ENCODE measurements around the gene ADAM17. TPM values are rescaled to one million over a fixed set of nuclear protein-coding genes. Genes with fewer than 3 reads are reported as not detected.

ADAM17 gene
- polyA plus RNA-seq, 1 of the 3 experiments (the other 2 are of a cell fraction), result 17.1 TPM

DNA sequence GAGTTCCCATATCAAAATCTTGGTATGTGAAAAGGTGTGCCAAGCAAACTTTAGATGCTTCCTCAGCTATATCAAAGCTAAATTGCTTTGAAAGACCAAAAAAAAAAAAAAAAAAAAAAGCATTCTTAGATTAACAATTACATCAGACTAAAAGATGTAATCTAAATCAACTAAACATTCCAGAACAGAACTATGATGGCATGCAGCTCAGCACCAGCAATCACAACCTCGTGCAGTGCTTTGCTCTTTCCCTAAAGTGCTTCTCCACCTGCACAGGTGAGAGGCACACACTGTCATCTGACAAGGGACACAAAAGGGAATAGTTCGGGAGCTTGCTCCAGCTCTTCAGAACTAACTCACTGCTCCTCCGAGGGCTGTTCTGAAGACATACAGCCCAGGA is 37.5 kb downstream of the ADAM17 start:
- ChIA-PET POLR2A (no interaction called here), CTCF (interaction anchor here (1.3 to 1.5 kb wide), 3 partner anchors 12 to 38 kb away, joined by 3 to 6 read pairs (median 4); partner anchors contain the start of gene ADAM17)
- Histone ChIP-seq H3K36me3 (replicated peaks in 1 of 2; ENCODE audit: control insufficient read depth in 1 of 2, insufficient read depth in 2 of 2, low read length in 1 of 2) (peaks cover 66 to 69% of the 10 kb centered on the region in 2 experiments), H2AFZ (ENCODE audit: low read depth) (no peak overlapping the region), H3F3A (replicated peaks; ENCODE audit: insufficient read depth) (no peaks in the 10 kb centered on the region), H3K9me3 (no peaks in the 10 kb centered on the region), H3K9me2 (no peaks in the 10 kb centered on the region), H3K79me2 (ENCODE audit: insufficient read depth) (no peaks in the 10 kb centered on the region), H3K4me2 (no peak overlapping the region), H3K27ac (ENCODE audit: low read depth in 2 of 2, low read length in 1 of 2) (no peak overlapping the region), H3K27me3 (ENCODE audit: insufficient read depth) (no peaks in the 10 kb centered on the region), H3K4me3 (ENCODE audit: low read depth in 2 of 2, low read length in 1 of 2) (no peak overlapping the region), H3K4me1 (ENCODE audit: control insufficient read depth in 1 of 2, insufficient read depth in 2 of 2, low read depth in 1 of 2, low read length in 1 of 2) (no peaks in the 10 kb centered on the region), H4K20me1 (ENCODE audit: insufficient read depth) (no peaks in the 10 kb centered on the region), H3K9ac (no peak overlapping the region)
- 61% methylated on average over 3 of the region's 3 CpGs for WGBS (ENCODE audit: low lambda C conversion rate)
- DNase-seq, result no peak
- TF ChIP-seq ELF1 (IDR thresholded peaks at IDR 0.05) (no peak), TAF1 (IDR thresholded peaks at IDR 0.05; ENCODE audit: borderline replicate concordance, low read depth, low read length) (no peak), JUND (IDR thresholded peaks at IDR 0.05) (no peak), EZH2phosphoT487 (IDR thresholded peaks at IDR 0.05; ENCODE audit: borderline replicate concordance, low read depth) (no peak), RFX5 (IDR thresholded peaks at IDR 0.05; ENCODE audit: low read length) (no peak), RCOR1 (IDR thresholded peaks at IDR 0.05; ENCODE audit: low read length) (no peak), NFIC (IDR thresholded peaks at IDR 0.05; ENCODE audit: borderline replicate concordance) (no peak), FOSL2 (IDR thresholded peaks at IDR 0.05; ENCODE audit: borderline replicate concordance, low read depth) (no peak), SMC3 (IDR thresholded peaks at IDR 0.05; ENCODE audit: low read depth, low read length) (no peak), RAD21 (IDR thresholded peaks at IDR 0.05; ENCODE audit: low read length) (no peak), TEAD4 (IDR thresholded peaks at IDR 0.05; ENCODE audit: borderline replicate concordance, insufficient read depth) (no peak), FOXJ3 (CRISPR knock-in tag; IDR thresholded peaks at IDR 0.05) (no peak), YY1 (IDR thresholded peaks at IDR 0.05; ENCODE audit: low read depth) (no peak), MXI1 (IDR thresholded peaks at IDR 0.05; ENCODE audit: low read depth, low read length) (no peak), NRF1 (IDR thresholded peaks at IDR 0.05; ENCODE audit: low read depth, low read length) (no peak), TCF12 (IDR thresholded peaks at IDR 0.05) (no peak), SIN3A (IDR thresholded peaks at IDR 0.05; ENCODE audit: borderline replicate concordance, low read depth, low read length) (no peak)
- TF ChIP-seq, protein P1, sequence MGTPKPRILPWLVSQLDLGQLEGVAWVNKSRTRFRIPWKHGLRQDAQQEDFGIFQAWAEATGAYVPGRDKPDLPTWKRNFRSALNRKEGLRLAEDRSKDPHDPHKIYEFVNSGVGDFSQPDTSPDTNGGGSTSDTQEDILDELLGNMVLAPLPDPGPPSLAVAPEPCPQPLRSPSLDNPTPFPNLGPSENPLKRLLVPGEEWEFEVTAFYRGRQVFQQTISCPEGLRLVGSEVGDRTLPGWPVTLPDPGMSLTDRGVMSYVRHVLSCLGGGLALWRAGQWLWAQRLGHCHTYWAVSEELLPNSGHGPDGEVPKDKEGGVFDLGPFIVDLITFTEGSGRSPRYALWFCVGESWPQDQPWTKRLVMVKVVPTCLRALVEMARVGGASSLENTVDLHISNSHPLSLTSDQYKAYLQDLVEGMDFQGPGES (IDR thresholded peaks at IDR 0.05; ENCODE audit: low read depth, low read length), result no peak
- TF ChIP-seq, protein P2, sequence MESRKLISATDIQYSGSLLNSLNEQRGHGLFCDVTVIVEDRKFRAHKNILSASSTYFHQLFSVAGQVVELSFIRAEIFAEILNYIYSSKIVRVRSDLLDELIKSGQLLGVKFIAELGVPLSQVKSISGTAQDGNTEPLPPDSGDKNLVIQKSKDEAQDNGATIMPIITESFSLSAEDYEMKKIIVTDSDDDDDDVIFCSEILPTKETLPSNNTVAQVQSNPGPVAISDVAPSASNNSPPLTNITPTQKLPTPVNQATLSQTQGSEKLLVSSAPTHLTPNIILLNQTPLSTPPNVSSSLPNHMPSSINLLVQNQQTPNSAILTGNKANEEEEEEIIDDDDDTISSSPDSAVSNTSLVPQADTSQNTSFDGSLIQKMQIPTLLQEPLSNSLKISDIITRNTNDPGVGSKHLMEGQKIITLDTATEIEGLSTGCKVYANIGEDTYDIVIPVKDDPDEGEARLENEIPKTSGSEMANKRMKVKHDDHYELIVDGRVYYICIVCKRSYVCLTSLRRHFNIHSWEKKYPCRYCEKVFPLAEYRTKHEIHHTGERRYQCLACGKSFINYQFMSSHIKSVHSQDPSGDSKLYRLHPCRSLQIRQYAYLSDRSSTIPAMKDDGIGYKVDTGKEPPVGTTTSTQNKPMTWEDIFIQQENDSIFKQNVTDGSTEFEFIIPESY (IDR thresholded peaks at IDR 0.05; ENCODE audit: borderline replicate concordance, low read depth), result no peak
- TF ChIP-seq, protein P3, sequence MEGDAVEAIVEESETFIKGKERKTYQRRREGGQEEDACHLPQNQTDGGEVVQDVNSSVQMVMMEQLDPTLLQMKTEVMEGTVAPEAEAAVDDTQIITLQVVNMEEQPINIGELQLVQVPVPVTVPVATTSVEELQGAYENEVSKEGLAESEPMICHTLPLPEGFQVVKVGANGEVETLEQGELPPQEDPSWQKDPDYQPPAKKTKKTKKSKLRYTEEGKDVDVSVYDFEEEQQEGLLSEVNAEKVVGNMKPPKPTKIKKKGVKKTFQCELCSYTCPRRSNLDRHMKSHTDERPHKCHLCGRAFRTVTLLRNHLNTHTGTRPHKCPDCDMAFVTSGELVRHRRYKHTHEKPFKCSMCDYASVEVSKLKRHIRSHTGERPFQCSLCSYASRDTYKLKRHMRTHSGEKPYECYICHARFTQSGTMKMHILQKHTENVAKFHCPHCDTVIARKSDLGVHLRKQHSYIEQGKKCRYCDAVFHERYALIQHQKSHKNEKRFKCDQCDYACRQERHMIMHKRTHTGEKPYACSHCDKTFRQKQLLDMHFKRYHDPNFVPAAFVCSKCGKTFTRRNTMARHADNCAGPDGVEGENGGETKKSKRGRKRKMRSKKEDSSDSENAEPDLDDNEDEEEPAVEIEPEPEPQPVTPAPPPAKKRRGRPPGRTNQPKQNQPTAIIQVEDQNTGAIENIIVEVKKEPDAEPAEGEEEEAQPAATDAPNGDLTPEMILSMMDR (IDR thresholded peaks at IDR 0.05), result no peak
